ENCODE measurements around the gene EFNA2. TPM values are rescaled to one million over a fixed set of nuclear protein-coding genes. Genes with fewer than 3 reads are reported as not detected.

EFNA2 gene
- total and polyA plus RNA-seq, 2 of the 8 experiments (the other 6 are each of a cell fraction or from before 2014, with no cell fraction given): 4.0 to 7.0 TPM

DNA sequence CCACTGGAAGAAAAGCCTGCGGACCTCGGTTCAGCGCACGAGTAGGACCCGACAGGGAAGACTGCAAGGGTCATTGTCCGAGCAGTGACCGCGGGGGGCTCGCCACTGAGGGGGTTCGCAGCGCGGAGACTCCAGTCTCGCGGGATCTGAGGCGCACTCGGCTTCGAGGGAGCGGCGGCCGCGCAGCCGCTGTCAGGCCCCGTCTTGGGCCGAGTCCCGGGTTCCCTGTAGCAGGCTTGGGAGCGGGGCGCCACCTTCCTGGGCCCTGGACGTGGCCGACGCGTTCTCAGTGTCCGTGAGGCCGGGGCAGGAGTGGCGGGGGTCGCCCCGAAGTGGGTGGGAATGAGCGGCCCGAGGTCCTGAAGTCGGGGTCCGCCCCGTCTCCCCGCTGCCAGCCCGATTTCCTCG lies 10.8 kb upstream of the EFNA2 start (continued):
- TF ChIP-seq, protein P1, sequence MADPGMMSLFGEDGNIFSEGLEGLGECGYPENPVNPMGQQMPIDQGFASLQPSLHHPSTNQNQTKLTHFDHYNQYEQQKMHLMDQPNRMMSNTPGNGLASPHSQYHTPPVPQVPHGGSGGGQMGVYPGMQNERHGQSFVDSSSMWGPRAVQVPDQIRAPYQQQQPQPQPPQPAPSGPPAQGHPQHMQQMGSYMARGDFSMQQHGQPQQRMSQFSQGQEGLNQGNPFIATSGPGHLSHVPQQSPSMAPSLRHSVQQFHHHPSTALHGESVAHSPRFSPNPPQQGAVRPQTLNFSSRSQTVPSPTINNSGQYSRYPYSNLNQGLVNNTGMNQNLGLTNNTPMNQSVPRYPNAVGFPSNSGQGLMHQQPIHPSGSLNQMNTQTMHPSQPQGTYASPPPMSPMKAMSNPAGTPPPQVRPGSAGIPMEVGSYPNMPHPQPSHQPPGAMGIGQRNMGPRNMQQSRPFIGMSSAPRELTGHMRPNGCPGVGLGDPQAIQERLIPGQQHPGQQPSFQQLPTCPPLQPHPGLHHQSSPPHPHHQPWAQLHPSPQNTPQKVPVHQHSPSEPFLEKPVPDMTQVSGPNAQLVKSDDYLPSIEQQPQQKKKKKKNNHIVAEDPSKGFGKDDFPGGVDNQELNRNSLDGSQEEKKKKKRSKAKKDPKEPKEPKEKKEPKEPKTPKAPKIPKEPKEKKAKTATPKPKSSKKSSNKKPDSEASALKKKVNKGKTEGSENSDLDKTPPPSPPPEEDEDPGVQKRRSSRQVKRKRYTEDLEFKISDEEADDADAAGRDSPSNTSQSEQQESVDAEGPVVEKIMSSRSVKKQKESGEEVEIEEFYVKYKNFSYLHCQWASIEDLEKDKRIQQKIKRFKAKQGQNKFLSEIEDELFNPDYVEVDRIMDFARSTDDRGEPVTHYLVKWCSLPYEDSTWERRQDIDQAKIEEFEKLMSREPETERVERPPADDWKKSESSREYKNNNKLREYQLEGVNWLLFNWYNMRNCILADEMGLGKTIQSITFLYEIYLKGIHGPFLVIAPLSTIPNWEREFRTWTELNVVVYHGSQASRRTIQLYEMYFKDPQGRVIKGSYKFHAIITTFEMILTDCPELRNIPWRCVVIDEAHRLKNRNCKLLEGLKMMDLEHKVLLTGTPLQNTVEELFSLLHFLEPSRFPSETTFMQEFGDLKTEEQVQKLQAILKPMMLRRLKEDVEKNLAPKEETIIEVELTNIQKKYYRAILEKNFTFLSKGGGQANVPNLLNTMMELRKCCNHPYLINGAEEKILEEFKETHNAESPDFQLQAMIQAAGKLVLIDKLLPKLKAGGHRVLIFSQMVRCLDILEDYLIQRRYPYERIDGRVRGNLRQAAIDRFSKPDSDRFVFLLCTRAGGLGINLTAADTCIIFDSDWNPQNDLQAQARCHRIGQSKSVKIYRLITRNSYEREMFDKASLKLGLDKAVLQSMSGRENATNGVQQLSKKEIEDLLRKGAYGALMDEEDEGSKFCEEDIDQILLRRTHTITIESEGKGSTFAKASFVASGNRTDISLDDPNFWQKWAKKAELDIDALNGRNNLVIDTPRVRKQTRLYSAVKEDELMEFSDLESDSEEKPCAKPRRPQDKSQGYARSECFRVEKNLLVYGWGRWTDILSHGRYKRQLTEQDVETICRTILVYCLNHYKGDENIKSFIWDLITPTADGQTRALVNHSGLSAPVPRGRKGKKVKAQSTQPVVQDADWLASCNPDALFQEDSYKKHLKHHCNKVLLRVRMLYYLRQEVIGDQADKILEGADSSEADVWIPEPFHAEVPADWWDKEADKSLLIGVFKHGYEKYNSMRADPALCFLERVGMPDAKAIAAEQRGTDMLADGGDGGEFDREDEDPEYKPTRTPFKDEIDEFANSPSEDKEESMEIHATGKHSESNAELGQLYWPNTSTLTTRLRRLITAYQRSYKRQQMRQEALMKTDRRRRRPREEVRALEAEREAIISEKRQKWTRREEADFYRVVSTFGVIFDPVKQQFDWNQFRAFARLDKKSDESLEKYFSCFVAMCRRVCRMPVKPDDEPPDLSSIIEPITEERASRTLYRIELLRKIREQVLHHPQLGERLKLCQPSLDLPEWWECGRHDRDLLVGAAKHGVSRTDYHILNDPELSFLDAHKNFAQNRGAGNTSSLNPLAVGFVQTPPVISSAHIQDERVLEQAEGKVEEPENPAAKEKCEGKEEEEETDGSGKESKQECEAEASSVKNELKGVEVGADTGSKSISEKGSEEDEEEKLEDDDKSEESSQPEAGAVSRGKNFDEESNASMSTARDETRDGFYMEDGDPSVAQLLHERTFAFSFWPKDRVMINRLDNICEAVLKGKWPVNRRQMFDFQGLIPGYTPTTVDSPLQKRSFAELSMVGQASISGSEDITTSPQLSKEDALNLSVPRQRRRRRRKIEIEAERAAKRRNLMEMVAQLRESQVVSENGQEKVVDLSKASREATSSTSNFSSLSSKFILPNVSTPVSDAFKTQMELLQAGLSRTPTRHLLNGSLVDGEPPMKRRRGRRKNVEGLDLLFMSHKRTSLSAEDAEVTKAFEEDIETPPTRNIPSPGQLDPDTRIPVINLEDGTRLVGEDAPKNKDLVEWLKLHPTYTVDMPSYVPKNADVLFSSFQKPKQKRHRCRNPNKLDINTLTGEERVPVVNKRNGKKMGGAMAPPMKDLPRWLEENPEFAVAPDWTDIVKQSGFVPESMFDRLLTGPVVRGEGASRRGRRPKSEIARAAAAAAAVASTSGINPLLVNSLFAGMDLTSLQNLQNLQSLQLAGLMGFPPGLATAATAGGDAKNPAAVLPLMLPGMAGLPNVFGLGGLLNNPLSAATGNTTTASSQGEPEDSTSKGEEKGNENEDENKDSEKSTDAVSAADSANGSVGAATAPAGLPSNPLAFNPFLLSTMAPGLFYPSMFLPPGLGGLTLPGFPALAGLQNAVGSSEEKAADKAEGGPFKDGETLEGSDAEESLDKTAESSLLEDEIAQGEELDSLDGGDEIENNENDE (IDR thresholded peaks at IDR 0.05; ENCODE audit: insufficient replicate concordance, low read length): no peak
- TF ChIP-seq ZNF274 (IDR thresholded peaks at IDR 0.05; ENCODE audit: borderline replicate concordance, extremely low read depth, low read length): no peak
- 0 out of 2 replicates have a peak, but pooled peaks have one; percentile 29 for TF ChIP-seq BACH1 (IDR thresholded peaks at IDR 0.05; ENCODE audit: low read length)
- TF ChIP-seq TAF7 (optimal IDR thresholded peaks at IDR 0.05; ENCODE audit: borderline replicate concordance, low read depth, low read length): peak; percentile 12
- TF ChIP-seq SIRT6 (IDR thresholded peaks at IDR 0.05; ENCODE audit: low read length): no peak
- no peak for TF ChIP-seq FOSL1 (IDR thresholded peaks at IDR 0.05; ENCODE audit: insufficient read depth, low read depth, low read length)
- no peak for TF ChIP-seq SP4 (IDR thresholded peaks at IDR 0.05; ENCODE audit: low read length)
- no peak for TF ChIP-seq GTF2F1 (IDR thresholded peaks at IDR 0.05; ENCODE audit: borderline replicate concordance, low read depth, low read length)
- TF ChIP-seq CREB1 (IDR thresholded peaks at IDR 0.05): no peak
- TF ChIP-seq BCL11A (IDR thresholded peaks at IDR 0.05; ENCODE audit: low read depth in 2 of 2, low read length in 2 of 2): no peak
- no peak for TF ChIP-seq MAX (IDR thresholded peaks at IDR 0.05)
- TF ChIP-seq JUND (IDR thresholded peaks at IDR 0.05; ENCODE audit: low read length): no peak
- no peak for TF ChIP-seq ASH2L (IDR thresholded peaks at IDR 0.05; ENCODE audit: low read length)
